Hippocampal formation (tissue), 2 donors: ENCODE results near the gene RCBTB1.

Experiments used
- DNase-seq, 2 donors: peaks; one replicate each; lab custom pipeline; 2025; lab: John Stamatoyannopoulos, UW

RCBTB1 gene

DNA sequence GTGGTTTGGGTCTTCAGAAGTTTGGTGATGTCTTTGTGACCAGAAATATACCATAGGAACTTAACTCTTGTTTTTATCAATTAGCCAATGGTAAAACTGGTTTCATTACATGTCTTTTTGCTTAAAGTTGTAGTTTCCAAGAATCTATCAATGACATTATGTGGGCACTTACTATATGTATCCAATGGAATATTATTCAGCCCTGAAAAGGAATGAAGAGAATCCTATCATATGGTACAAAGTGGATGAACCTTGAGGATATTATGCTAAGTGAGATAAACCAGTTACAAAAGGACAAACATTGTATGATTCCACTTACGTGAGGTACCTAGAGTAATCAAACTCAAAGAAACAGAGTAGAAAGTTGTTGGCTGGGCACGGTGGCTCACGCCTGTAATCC lies 26.4 kb downstream of the RCBTB1 start:
- DNase-seq, result no peak

DNA sequence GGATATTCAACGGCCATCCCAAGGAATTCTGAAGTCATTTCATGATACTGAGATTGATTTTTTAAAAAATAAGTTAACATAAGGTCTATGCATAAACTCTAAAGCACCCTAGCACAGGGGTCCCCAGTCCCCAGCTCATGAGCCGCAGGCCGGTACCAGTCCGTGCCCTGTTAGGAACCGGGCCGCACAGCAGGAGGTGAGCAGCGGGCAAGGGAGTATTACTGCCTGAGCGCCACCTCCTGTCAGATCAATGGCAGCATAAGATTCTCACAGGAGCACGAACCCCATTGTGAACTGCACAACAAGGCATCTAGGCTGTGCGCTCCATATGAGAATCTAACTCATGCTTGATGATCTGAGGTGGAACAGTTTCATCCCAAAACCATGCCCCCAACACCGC lies 31.0 kb downstream of the RCBTB1 start:
- DNase-seq, result no peak

- DNase-seq, result no peak
These were observed 31.5 kb downstream of the RCBTB1 start for GRCh38 chr13:49553888-49554287.

DNA sequence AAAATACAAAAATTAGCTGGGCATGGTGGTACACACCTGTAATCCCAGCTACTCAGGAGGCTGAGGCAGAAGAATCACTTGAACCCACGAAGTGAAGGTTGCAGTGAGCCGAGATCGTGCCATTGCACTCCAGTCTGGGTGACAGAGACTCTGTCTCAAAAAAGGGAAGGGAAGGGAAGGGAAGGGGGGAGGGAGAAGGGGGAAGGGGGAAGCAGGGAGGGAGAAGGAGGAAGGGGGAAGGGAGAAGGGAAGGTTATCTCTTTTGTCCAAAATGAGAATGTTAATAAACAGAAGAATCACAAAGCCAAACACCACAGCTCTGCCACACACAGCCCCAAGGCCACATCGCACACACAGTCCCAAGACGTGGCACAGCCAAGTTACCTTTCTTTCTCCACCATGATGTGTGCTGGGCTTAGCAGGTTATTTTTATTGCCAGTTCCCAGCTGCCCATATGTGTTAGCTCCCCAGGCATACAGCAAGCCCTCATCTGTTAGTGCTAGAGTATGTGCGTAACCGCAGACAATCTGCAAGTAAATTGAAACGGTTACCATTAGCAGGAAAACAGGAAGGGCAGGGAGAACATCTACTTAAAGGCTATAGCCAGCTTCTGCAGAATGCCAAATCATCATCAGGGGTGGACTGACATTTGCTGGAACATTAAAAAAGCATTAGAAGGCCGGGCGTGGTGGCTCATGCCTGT lies 34.3 kb downstream of the RCBTB1 start:
- no peak for DNase-seq

- no peak for DNase-seq
These were observed 36.1 kb downstream of the RCBTB1 start for GRCh38 chr13:49549289-49549688.

DNA sequence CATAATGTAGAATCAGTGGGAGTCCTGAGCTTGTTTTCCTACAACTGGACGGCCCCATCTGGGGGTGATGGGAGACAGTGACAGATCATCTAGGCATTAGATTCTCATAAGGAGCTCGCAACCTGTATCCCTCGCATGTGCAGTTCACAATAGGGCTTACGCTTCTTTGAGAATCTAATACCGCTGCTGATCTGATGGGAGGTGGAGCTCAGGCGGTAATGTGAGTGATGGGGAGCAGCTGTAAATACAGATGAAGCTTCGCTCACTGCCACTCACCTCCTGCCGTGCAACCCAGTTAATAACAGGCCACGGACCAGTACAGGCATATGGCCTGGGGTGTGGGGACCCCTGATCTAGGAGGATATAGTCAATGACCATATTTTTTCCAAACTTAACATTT lies 38.8 kb downstream of the RCBTB1 start:
- no peak for DNase-seq

- no peak for DNase-seq
These were observed 39.7 kb downstream of the RCBTB1 start for GRCh38 chr13:49545661-49546060.

DNA sequence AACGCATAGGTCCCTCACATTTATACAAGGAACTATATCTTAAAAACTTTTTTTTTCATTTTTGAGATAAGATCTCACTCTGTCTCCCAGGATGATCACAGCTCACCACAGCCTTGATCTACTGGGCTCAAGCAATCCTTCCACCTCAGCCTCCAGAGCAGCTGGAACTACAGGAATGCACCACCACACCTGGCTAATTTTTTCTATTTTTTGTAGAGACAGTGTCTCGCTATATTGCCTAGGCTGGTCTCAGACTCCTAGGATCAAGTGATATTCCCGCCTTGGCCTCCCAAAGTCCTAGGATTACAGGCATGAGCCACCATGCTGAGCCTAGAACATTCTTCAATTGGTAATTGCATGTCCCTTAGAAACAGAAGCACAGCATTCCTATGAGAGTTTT lies 41.7 kb downstream of the RCBTB1 start:
- DNase-seq, result no peak

GRCh38 chr13:49540552-49540951 lies 44.8 kb downstream of the RCBTB1 start:
- DNase-seq, result no peak

DNA sequence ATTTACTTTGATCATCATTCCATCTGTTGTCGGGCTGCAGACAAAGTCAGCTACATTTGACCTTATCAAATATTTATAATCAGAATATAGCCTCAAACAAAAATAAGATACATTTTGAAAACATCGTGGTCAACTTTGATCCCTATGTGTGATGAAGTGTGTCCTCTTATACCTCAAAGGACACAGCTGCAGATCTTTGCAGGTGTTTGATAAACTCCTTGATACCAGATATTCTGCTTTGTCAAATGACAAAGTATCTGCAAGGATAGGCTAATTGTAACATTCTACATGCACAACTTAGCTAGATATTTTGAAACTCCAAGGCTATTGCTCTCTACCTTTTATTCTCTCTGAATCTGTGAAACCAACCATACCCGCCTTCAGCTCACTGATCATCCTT lies 45.6 kb downstream of the RCBTB1 start:
- DNase-seq, result no peak

- no peak for DNase-seq
These were observed 46.0 kb downstream of the RCBTB1 start for GRCh38 chr13:49539313-49539712.

DNA sequence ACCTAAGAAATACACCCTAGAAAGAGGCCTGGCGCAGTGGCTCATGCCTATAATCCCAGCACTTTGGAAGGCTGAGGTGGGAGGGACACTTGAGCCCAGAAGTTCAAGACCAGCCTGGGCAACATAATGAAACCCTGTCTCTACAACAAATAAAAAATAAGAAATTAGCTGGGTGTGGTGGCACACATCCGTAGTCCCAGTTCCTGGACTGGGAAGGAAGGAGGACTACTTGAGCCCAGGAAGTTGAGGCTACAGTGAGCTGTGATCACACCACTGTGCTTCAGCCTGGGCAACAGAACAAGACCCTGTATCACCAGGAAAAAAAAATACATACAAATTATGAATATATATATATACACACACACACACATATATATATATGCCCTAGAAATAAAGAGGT lies 47.0 kb downstream of the RCBTB1 start:
- DNase-seq, result no peak

DNA sequence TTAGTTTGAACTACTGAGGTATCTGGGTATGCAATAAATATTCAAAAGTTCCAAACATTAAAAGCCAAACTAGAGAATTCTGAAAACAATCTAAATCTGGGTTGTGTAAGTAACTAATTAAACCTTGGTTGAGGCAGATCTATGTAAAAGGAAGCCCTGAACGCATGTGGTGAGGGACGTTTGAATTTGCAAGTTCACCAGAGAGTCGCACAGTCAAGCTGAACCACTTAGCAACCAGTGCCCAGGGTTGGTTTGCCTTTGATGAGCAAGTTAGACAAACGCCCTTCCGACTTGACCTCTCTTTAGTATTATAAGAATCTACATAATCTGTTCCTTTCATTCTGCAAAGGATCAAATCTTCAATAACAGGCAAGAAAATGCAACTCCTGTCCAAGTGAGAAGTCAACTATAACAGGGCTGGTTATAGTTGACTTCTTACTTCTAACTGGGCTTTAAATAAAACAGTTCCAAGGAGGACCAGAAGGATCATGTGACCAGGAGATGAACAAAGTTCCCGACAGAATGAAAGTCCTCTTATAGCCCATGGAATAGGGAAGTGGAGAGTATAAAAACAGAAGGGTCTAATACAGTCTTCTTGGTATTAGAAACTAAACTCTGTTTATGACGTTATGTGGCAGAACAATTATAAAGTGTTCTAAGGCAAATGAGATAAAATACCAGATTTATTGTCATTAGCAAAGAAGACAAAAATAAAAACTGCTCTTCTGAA lies 49.0 kb downstream of the RCBTB1 start:
- DNase-seq, result no peak

GRCh38 chr13:49533591-49534269 lies 51.6 kb downstream of the RCBTB1 start:
- no peak for DNase-seq

DNA sequence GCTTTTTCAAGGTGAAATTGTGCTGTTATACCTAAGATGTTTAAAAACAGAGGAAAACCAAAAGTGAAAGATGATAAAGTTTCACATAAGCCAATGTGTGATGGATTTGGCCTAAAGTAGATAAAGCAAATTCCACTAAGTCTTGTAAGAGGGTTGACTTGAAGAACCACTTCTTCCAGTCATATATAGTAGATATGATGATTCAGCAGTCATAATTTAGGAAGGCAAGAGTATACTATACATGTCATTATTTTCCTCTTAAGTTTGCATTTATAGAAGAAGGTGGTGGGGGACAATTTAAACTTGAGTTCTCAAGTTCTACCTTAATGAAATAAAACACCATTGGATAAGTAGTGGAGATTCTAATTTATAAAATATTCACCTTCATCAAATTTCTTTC lies 52.3 kb downstream of the RCBTB1 start:
- no peak for DNase-seq

- no peak for DNase-seq
These were observed 52.8 kb downstream of the RCBTB1 start for GRCh38 chr13:49532593-49532992.

DNA sequence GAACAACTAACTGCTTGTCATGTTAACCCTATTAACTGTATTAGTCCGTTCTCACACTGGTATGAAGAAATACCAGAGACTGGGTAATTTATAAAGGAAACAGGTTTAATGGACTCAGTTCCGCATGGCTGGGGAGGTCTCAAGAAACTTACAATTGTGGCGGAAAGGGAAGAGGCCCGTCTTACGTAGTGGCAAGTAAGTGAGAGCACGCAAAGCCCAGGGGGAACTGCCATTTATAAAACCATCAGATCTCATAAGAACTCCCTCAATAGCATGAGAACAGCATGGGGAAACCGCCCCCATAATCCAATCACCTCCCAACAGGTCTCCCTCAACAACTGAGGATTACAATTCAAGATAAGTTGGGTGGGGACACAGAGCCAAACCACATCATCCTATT lies 54.9 kb downstream of the RCBTB1 start:
- no peak for DNase-seq

- DNase-seq, result no peak
These were observed 57.2 kb downstream of the RCBTB1 start for GRCh38 chr13:49528161-49528560.

GRCh38 chr13:49527123-49527522 lies 58.2 kb downstream of the RCBTB1 start:
- peak in 1 of 2 donors; percentile 27 for DNase-seq

GRCh38 chr13:49524740-49525501 lies 60.4 kb downstream of the RCBTB1 start:
- DNase-seq, result no peak

GRCh38 chr13:49521224-49521623 lies 64.1 kb downstream of the RCBTB1 start:
- no peak for DNase-seq

DNA sequence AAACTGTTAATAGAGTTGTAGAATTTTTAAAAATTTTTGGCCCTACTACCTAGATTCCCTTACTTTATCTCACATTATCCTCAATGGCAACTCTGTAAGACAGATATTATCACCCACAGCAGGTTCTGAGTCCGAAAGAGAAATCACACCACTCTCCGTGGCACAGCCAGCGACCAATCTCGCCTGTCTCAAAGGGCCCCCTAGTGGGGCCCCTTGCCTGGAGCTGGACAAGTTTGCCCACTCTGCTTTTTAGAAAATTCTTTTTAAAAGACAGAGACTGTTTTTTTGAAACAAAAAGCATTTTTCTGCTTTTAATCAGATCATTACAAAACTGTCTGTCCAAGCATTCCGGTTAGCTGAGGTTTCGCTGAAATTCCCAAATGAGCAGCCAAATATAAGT lies 67.9 kb downstream of the RCBTB1 start:
- DNase-seq, result peak in 1 of 2 donors; percentile 15
